Loucy (cell line): Measurements from ENCODE around the gene FEZ2.

Experiments
- H2AFZ ChIP-seq: fragments of 200-600 bp; sonication (generic); 2 replicates; pipeline ENCODE4 v1.6.0; 2016; ENCODE audit warnings: antibody characterized with exemption, mild to moderate bottlenecking, low read length, moderate library complexity
- H3F3A ChIP-seq: fragments of 200-600 bp; 2 replicates; pipeline ENCODE4 v1.6.0; 2016; ENCODE audit warnings: antibody characterized with exemption, low read depth, mild to moderate bottlenecking
- H3K27me3 ChIP-seq: fragments of 200-600 bp; sonication (generic); 2 replicates; pipeline ENCODE4 v1.6.1; 2014; ENCODE audit warnings: low read length, mild to moderate bottlenecking; ENCODE audit not compliant: insufficient read depth, poor library complexity, severe bottlenecking
- H3K36me3 ChIP-seq: fragments of 200-600 bp; sonication (generic); 2 replicates; pipeline ENCODE4 v1.6.1; 2016; ENCODE audit warnings: low read length; ENCODE audit not compliant: insufficient read depth
- H3K4me1 ChIP-seq: fragments of 200-600 bp; sonication (generic); 2 replicates; pipeline ENCODE4 v1.5.1; 2014; ENCODE audit warnings: low read length, mild to moderate bottlenecking; ENCODE audit not compliant: insufficient read depth, poor library complexity, severe bottlenecking
- H3K4me2 ChIP-seq: fragments of 200-600 bp; sonication (generic); 2 replicates; pipeline ENCODE4 v1.6.0; 2014; ENCODE audit warnings: antibody characterized with exemption, low read length, low read depth, mild to moderate bottlenecking; ENCODE audit not compliant: poor library complexity, severe bottlenecking
- H3K4me3 ChIP-seq: fragments of 200-600 bp; sonication (generic); 2 replicates; pipeline ENCODE4 v1.5.1; 2014; ENCODE audit warnings: low read length, mild to moderate bottlenecking, mixed read lengths; ENCODE audit not compliant: poor library complexity, severe bottlenecking
- H3K79me2 ChIP-seq: fragments of 200-600 bp; sonication (generic); 2 replicates; pipeline ENCODE4 v1.6.1; 2014; ENCODE audit warnings: low read length; ENCODE audit not compliant: insufficient read depth
- H3K9ac ChIP-seq: fragments of 200-600 bp; sonication (generic); 2 replicates; pipeline ENCODE4 v1.6.0; 2014; ENCODE audit warnings: mild to moderate bottlenecking, low read depth, low read length, moderate library complexity; ENCODE audit not compliant: poor library complexity, severe bottlenecking
- H3K9me2 ChIP-seq: fragments of 200-600 bp; sonication (generic); replicated peaks from 2 replicates; pipeline ENCODE4 v1.6.1; 2016; ENCODE audit warnings: low read depth, low read length, mixed read lengths
- H3K9me3 ChIP-seq: fragments of 200-600 bp; sonication (generic); 2 replicates; pipeline ENCODE4 v1.6.1; 2014; ENCODE audit warnings: mild to moderate bottlenecking, antibody characterized with exemption, low read length, low read depth; ENCODE audit not compliant: insufficient read depth
- H4K20me1 ChIP-seq: fragments of 200-600 bp; sonication (generic); 2 replicates; pipeline ENCODE4 v1.6.0; 2014; ENCODE audit warnings: antibody characterized with exemption, low read length, mild to moderate bottlenecking; ENCODE audit not compliant: insufficient read depth, poor library complexity, severe bottlenecking
- CTCF ChIP-seq: fragments of 200-600 bp; sonication (generic); conservative IDR thresholded peaks from 2 replicates; pipeline ENCODE4 v1.5.1; 2014; ENCODE audit warnings: mild to moderate bottlenecking, antibody characterized with exemption, low read length
- EZH2phosphoT487 ChIP-seq: fragments of 200-600 bp; IDR thresholded peaks from 2 replicates; pipeline ENCODE4 v1.6.1; 2018; ENCODE audit warnings: antibody characterized with exemption, mild to moderate bottlenecking, moderate library complexity, borderline replicate concordance

Gene FEZ2

DNA sequence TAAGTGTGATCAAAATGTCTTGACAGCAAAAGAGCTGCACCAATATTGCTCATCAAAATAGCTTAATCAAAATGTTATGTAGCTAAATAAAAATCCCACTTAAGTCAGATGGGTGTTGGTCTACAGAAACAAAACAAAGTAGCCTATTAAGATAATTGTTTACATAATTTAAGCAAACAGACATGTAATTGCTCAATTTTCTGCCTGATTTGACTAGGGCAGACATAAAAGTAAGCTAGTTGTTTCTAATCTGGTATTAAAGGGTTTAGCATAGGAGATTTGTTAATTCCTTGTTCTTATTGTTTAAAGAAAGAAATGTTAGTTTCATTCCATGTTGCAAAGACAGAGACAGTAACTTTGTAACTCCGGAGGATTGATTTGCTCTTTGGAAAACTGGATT lies 11.5 kb upstream of the FEZ2 start:
- H3K4me2 ChIP-seq: no peak overlapping the region
- TF ChIP-seq EZH2phosphoT487: no peak
- TF ChIP-seq CTCF: no peak
- no peaks in the 10 kb centered on the region for H3K4me1 ChIP-seq
- no peak overlapping the region for H3K9ac ChIP-seq
- no peak overlapping the region for H2AFZ ChIP-seq
- H3K36me3 ChIP-seq: no peaks in the 10 kb centered on the region
- H3K9me2 ChIP-seq: no peaks in the 10 kb centered on the region
- no peaks in the 10 kb centered on the region for H3F3A ChIP-seq
- no peaks in the 10 kb centered on the region for H4K20me1 ChIP-seq
- H3K79me2 ChIP-seq: no peaks in the 10 kb centered on the region
- no peaks in the 10 kb centered on the region for H3K9me3 ChIP-seq
- no peaks in the 10 kb centered on the region for H3K27me3 ChIP-seq
- no peak overlapping the region for H3K4me3 ChIP-seq

GRCh38 chr2:36607947-36608346 lies 10.0 kb upstream of the FEZ2 start:
- Histone ChIP-seq H3K79me2 (no peaks in the 10 kb centered on the region), H3K4me1 (no peaks in the 10 kb centered on the region), H3K4me3 (no peak overlapping the region), H4K20me1 (no peaks in the 10 kb centered on the region), H3F3A (no peaks in the 10 kb centered on the region), H2AFZ (no peak overlapping the region), H3K4me2 (no peak overlapping the region), H3K9ac (no peak overlapping the region), H3K9me2 (no peaks in the 10 kb centered on the region), H3K27me3 (no peaks in the 10 kb centered on the region), H3K36me3 (no peaks in the 10 kb centered on the region), H3K9me3 (no peaks in the 10 kb centered on the region)
- TF ChIP-seq EZH2phosphoT487: no peak
- no peak for TF ChIP-seq CTCF

GRCh38 chr2:36606925-36607324 lies 9.0 kb upstream of the FEZ2 start:
- H3K9me3 ChIP-seq: no peaks in the 10 kb centered on the region
- TF ChIP-seq EZH2phosphoT487: no peak
- TF ChIP-seq CTCF: no peak
- no peak overlapping the region for H2AFZ ChIP-seq
- no peaks in the 10 kb centered on the region for H4K20me1 ChIP-seq
- H3K9ac ChIP-seq: no peak overlapping the region
- H3K4me3 ChIP-seq: no peak overlapping the region
- H3K79me2 ChIP-seq: no peaks in the 10 kb centered on the region
- H3K27me3 ChIP-seq: no peaks in the 10 kb centered on the region
- no peaks in the 10 kb centered on the region for H3F3A ChIP-seq
- H3K36me3 ChIP-seq: no peaks in the 10 kb centered on the region
- H3K9me2 ChIP-seq: no peaks in the 10 kb centered on the region
- H3K4me2 ChIP-seq: no peak overlapping the region
- H3K4me1 ChIP-seq: no peaks in the 10 kb centered on the region
